Measurements from ENCODE around the gene RPL39.
A peak's percentile ranks its signal among the peaks of the same experiment; 100 is the strongest.
"Not testable (repeated sequence)": the region's sequence is repeated elsewhere in the genome, so short reads cannot be mapped to it uniquely, and the experiment has no call there.

RPL39 gene

DNA sequence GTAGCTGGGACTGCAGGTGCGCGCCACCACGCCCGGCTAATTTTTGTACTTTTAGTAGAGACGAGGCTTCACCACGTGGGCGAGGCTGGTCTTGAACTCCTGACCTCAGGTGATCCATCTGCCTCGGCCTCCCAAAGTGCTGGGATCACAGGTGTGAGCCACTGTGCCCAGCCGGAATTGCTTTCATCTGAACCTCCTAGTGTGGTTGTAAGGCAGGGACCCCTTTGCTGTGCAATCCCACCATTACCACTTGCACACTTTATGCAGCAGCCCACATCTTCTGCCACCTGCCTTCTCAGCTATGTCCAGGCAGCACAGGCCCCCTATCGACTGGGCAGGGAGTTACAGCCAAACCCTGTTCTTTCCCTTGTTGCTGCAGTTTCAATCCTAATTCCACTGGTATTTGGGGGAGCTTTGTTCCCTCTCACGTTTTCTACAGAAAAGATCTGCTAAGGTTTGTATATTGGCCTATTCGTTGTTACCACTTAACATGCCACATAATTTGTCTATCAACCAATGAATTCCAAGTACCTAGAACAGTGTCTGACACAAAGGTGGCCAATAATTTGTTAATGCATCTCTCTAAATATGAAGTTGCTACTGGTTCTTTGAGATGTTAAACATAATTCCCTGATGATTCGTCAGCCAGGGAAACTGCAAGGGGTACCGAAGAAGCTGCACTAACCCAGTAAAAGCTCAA, 6.5 kb downstream of the RPL39 start:
- peaks cover 81% of the 10 kb centered on the region for H3K36me3 ChIP-seq
- H3K4me1 ChIP-seq: no peaks in the 10 kb centered on the region
- TF ChIP-seq, protein P1, sequence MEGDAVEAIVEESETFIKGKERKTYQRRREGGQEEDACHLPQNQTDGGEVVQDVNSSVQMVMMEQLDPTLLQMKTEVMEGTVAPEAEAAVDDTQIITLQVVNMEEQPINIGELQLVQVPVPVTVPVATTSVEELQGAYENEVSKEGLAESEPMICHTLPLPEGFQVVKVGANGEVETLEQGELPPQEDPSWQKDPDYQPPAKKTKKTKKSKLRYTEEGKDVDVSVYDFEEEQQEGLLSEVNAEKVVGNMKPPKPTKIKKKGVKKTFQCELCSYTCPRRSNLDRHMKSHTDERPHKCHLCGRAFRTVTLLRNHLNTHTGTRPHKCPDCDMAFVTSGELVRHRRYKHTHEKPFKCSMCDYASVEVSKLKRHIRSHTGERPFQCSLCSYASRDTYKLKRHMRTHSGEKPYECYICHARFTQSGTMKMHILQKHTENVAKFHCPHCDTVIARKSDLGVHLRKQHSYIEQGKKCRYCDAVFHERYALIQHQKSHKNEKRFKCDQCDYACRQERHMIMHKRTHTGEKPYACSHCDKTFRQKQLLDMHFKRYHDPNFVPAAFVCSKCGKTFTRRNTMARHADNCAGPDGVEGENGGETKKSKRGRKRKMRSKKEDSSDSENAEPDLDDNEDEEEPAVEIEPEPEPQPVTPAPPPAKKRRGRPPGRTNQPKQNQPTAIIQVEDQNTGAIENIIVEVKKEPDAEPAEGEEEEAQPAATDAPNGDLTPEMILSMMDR (IDR thresholded peaks at IDR 0.05; ENCODE audit: low read depth, low read length): peak; percentile 71
- no peaks in the 10 kb centered on the region for H3K27me3 ChIP-seq
- DNase-seq: peak; percentile 57
- H3K4me3 ChIP-seq (ENCODE audit: low read depth, low read length): no peak overlapping the region
- no peaks in the 10 kb centered on the region for H3K9me3 ChIP-seq

DNA sequence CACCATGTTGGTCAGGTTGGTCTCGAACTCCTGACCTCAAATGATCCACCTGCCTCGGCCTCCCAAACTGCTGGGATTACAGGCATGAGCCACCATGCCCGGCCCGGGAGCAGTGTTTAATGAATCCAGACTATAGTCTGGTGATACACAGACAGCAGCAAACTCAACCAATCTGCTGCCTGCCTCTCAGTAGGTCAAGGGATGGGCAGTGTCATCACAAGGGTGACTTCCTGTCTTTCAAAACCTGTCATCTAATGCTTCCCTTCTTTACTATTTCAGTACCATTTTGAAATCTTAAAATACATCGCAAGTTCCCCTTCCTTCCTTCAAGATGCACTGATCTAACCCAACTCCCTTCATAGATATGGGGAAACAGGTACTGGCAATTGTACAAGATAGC, 8.4 kb downstream of the RPL39 start:
- TF ChIP-seq, protein P1 (IDR thresholded peaks at IDR 0.05; ENCODE audit: low read depth, low read length): no peak
- Histone ChIP-seq H3K36me3 (peaks cover 62% of the 10 kb centered on the region), H3K9me3 (no peaks in the 10 kb centered on the region), H3K4me1 (no peaks in the 10 kb centered on the region), H3K27me3 (no peaks in the 10 kb centered on the region), H3K4me3 (ENCODE audit: low read depth, low read length) (no peak overlapping the region)
- no peak for DNase-seq

DNA sequence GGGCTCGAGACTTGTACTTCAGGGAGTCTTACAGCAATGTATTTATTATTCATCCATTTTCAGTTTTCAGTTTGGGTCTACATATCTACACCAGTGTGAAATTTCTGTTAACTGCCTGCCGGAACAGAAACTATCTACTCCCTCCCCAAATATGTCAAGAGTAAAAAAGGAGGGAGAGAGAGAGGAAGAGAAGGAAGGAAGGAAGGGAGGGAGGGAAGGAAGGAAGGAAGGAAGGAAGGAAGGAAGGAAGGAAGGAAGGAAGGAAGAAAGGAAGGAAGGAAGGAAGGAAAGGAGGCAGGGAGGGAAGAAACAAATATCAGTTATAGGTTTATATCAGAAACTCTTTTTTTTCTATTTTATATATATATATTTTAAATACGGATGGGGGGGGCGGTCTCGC, 12.6 kb downstream of the RPL39 start:
- H3K27me3 ChIP-seq: no peaks in the 10 kb centered on the region
- H3K4me1 ChIP-seq: no peaks in the 10 kb centered on the region
- no peak for DNase-seq
- TF ChIP-seq, protein P1 (IDR thresholded peaks at IDR 0.05; ENCODE audit: low read depth, low read length): no peak
- peaks cover 23% of the 10 kb centered on the region for H3K36me3 ChIP-seq
- H3K4me3 ChIP-seq (ENCODE audit: low read depth, low read length): no peak overlapping the region
- H3K9me3 ChIP-seq: no peaks in the 10 kb centered on the region

DNA sequence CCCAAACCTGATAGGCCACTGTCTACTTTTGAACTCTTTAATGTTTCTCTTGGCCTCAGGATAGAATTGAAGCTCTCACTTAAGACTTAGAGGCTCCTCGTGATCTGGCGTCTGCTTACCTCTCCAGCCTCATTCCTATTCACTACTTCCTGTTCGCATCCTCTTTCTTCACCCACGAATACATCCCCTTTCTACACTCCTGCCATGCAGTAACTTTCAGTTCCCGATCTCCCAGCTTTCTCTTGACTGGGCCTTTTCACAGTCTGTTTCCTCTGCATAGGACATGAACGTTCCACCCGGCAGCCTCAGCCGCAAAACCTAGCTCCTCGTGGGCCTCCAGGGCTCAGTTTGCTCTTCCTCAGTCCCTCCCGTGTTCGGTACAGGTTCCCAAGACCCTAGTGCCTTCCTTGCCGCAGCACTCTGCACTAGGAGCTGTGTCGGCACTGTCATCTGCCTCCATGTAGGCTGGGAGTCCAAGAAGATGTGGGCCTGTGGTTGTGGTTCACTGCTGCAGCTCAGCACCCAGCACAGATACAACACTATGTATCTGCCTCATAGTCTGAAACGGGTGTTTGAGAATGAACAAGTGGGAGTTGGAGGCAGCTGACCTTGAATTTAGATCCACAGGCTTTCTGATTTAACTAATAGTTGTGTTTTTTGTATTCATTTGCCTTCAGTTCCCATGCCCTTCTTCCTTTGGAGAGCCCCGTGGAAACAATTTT, 15.8 kb downstream of the RPL39 start:
- Histone ChIP-seq H3K9me3 (no peaks in the 10 kb centered on the region), H3K4me1 (no peaks in the 10 kb centered on the region), H3K36me3 (0 out of 2 replicates have a peak, but pooled peaks cover under 1% of the 10 kb centered on the region), H3K4me3 (ENCODE audit: low read depth, low read length) (no peak overlapping the region), H3K27me3 (no peaks in the 10 kb centered on the region)
- no peak for DNase-seq
- TF ChIP-seq, protein P1 (IDR thresholded peaks at IDR 0.05; ENCODE audit: low read depth, low read length): no peak

DNA sequence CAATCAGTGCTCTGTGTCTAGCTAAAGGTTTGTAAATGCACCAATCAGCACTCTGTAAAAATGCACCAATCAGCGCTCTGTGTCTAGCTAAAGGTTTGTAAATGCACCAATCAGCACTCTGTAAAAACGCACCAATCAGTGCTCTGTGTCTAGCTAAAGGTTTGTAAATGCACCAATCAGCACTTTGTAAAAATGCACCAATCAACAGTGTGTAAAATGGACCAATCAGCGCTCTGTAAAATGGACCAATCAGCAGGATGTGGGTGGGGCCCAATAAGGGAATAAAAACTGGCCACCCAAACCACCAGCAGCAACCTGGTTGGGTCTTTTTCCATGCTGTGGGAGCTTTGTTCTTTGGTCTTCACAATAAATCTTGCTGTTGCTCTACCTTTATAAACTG, 22.0 kb downstream of the RPL39 start:
- not testable (repeated sequence) for H3K36me3 ChIP-seq; H3K4me3 ChIP-seq (ENCODE audit: low read depth, low read length); H3K9me3 ChIP-seq; H3K4me1 ChIP-seq; H3K27me3 ChIP-seq; DNase-seq

DNA sequence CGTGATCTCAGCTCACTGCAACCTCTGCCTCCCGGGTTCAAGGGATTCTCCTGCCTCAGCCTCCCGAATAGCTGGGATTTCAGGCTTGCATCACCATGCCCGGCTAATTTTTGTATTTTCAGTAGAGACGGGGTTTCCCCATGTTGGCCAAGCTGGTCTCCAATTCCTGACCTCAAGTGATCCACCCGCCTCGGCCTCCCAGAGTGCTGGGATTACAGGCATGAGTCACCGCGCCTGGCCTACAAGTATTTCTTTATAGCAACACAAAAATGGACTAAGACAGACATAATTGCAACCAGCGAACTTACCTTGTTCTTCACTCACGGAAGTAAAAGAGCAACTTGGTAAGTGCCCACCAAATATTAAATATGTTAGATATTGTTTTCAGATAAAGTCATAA, 23.0 kb downstream of the RPL39 start:
- not testable (repeated sequence) for H3K4me1 ChIP-seq; H3K9me3 ChIP-seq; H3K4me3 ChIP-seq (ENCODE audit: low read depth, low read length); DNase-seq; H3K36me3 ChIP-seq; H3K27me3 ChIP-seq

DNA sequence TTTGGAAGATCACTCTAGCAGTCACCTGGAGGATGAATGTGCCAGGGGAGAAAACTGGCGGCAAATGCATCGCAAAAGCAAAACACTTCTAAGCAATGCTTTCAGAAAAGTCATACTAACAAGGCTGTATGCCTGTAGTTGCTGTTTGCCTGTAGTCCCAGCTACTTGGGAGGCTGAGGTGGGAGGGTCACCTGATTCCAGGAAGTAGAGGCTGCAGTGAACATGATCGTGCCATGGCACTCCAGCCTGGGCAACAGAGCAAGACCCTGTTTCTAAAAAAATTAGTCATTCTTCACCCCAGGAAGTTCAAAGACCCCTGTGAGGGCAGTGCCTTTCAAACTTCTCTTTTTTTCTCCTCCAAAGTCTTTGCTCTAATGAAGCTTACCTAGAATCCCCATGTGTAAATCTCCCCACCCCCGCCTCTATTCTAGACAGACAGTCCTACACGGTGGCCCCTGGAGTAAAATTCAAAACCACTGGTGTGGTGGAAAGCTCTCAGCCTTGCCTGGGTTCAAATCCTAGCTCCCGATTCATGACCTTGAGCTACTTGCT, 27.5 kb downstream of the RPL39 start:
- H3K4me1 ChIP-seq: no peaks in the 10 kb centered on the region
- TF ChIP-seq, protein P1 (IDR thresholded peaks at IDR 0.05; ENCODE audit: low read depth, low read length): no peak

More for the DNA sequence above, 27.5 kb downstream of the RPL39 start:
- no peak for DNase-seq
- no peaks in the 10 kb centered on the region for H3K9me3 ChIP-seq
- H3K27me3 ChIP-seq: no peaks in the 10 kb centered on the region
- H3K36me3 ChIP-seq: no peaks in the 10 kb centered on the region
- H3K4me3 ChIP-seq (ENCODE audit: low read depth, low read length): no peak overlapping the region

All from BE2C (cell line).